Coronary artery (tissue), 2 donors: ENCODE measurements around the gene WDR4.

Experiments used
- DNase-seq: peaks from one replicate; pipeline ENCODE4 v3.0.0-alpha.2; 2017; ENCODE audit warnings: low spot score
- H3K27ac ChIP-seq, 2 donors: fragments of 200-600 bp; sonication (generic); one replicate each; pipeline ENCODE4 v1.5.1; 2016 to 2019
- H3K4me3 ChIP-seq: fragments of 200-600 bp; sonication (generic); 2 replicates; pipeline ENCODE4 v1.5.1; 2016; ENCODE audit warnings: mild to moderate bottlenecking, moderate library complexity
- TF ChIP-seq, protein P1 (sequence below): fragments of 200-600 bp; sonication (generic); IDR thresholded peaks from one replicate; pipeline ENCODE4 v1.5.1; 2019; ENCODE audit warnings: antibody characterized with exemption

Gene WDR4

DNA sequence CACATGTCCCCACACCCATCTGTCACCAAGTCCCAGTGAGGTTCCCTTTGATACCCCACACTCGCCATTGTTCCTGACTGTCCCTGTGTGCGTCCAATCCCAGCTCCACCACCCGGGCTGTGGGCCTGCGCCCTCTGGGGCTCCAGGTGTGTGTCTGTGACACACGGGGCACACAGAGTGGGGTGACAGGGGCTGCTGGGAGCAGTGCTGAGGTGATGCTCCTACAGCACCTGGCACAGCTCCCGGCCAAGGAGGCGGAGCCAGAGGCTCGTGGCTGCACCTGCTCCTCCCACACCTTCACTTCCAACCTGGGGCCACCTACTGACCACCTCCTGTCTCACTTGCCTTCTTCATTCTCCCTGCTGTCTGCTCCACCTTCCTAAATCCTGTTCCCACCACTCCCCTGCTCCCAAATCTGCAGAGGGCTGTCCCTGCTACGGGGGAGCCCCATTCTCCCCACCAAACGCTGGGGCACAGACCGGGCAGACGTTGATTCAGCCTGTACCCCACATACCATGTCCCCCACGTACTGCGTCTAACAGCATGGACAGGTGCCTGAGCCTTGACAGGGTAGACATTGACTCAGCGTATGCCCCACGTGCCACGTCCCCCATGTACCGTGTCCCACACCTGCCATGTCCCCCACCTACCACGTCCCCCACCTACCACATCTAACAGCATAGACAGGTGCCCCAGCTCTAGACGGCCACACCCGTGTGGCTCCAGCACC lies 16.4 kb downstream of the WDR4 start:
- Histone ChIP-seq H3K27ac (no peak overlapping the region), H3K4me3 (no peak overlapping the region)
- TF ChIP-seq, protein P1, sequence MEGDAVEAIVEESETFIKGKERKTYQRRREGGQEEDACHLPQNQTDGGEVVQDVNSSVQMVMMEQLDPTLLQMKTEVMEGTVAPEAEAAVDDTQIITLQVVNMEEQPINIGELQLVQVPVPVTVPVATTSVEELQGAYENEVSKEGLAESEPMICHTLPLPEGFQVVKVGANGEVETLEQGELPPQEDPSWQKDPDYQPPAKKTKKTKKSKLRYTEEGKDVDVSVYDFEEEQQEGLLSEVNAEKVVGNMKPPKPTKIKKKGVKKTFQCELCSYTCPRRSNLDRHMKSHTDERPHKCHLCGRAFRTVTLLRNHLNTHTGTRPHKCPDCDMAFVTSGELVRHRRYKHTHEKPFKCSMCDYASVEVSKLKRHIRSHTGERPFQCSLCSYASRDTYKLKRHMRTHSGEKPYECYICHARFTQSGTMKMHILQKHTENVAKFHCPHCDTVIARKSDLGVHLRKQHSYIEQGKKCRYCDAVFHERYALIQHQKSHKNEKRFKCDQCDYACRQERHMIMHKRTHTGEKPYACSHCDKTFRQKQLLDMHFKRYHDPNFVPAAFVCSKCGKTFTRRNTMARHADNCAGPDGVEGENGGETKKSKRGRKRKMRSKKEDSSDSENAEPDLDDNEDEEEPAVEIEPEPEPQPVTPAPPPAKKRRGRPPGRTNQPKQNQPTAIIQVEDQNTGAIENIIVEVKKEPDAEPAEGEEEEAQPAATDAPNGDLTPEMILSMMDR, result no peak
- no peak for DNase-seq

DNA sequence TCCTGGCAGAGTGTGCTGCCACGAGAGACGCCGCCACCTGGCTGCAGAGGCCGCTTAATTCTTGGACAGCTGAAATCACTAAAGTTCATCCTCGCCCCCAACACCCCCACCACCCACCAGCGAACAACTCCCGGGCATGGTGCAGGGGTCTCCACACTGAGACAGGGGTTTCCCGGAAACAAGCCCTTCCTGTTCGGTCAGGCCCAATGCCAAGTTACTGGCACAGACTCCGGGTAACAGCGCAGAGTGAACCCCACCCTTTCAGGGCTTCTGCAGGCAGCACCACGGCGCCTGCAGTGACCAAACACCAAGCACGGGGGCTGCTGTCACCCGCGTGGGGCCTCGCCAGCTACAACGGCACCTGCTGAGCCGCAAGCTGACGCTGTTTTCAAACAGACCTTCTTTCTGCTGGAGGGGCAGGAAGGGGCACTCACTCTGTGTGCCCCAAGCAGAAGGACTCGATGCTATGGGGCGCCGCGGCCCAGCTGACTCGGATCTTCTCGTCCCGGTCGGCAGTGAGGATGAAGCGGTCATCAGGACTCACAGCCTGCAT lies 17.4 kb downstream of the WDR4 start:
- TF ChIP-seq, protein P1, result no peak
- no peak overlapping the region for H3K4me3 ChIP-seq
- DNase-seq, result no peak
- H3K27ac ChIP-seq, result no peak overlapping the region

DNA sequence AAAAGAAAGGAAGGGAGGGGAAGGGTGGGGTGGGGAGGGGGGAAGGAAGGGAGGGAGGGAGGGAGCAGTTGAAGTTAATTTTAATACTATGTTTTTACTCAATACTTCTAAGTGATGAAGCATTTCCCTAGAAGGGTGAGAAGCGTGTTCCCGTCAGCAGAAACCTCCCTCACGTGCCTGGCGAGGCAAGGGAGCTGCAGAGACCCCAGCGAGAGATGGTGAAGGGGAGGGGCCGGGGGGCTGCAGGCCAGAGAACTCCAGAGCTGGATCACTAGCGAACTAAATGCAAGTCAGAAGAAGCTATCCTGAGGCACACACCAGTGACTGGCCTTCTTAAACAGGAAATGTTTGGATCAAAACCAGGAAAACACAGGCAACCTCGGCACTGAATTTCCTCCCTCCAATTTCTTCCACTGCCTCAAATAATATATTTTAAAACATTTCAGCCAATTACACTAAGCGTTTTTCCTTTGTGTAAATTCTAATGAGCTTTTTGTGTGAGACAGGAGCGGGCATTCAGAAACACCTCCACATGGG lies 18.0 kb downstream of the WDR4 start:
- H3K27ac ChIP-seq, result no peak overlapping the region
- DNase-seq, result no peak
- TF ChIP-seq, protein P1, result no peak
- H3K4me3 ChIP-seq, result no peak overlapping the region

DNA sequence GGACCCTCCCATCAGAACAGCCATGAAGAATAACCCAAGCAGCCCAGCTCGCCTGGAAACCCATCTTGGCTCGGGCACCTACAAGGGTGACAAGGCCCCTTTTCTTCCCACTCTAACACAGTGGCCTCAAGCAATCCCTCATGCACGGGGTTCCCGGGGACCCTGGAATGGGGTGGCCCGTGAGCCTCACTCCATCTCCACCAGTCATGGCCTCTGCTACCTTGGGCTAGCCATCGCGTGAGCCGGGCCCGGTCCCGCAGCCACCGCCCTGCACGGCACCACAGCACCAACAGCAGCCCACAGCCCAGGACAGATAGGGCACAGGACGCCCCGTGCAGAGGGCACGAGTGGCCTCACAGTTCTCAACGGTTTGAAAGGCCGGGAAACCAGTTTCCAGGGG lies 19.0 kb downstream of the WDR4 start:
- no peak overlapping the region for H3K4me3 ChIP-seq
- DNase-seq, result no peak
- TF ChIP-seq, protein P1, result no peak
- no peak overlapping the region for H3K27ac ChIP-seq

DNA sequence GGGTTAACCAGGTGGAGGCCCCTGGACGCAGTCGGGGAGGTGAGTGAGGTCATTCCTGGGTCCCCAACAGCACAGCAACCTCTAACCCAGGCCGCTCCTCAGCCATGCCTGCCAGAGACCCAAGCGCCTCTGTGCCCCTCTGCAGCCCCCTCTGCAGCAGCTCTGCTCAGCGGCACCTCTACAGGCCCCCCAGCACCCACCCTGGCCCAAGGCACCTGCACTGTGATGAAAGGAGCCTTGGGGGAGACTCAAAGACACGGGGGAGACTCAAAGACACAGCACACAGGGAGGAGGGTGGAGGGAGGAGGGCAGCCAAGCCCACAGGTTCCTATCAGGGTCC lies 19.5 kb downstream of the WDR4 start:
- no peak for DNase-seq
- TF ChIP-seq, protein P1, result no peak
- Histone ChIP-seq H3K27ac (no peak overlapping the region), H3K4me3 (no peak overlapping the region)

DNA sequence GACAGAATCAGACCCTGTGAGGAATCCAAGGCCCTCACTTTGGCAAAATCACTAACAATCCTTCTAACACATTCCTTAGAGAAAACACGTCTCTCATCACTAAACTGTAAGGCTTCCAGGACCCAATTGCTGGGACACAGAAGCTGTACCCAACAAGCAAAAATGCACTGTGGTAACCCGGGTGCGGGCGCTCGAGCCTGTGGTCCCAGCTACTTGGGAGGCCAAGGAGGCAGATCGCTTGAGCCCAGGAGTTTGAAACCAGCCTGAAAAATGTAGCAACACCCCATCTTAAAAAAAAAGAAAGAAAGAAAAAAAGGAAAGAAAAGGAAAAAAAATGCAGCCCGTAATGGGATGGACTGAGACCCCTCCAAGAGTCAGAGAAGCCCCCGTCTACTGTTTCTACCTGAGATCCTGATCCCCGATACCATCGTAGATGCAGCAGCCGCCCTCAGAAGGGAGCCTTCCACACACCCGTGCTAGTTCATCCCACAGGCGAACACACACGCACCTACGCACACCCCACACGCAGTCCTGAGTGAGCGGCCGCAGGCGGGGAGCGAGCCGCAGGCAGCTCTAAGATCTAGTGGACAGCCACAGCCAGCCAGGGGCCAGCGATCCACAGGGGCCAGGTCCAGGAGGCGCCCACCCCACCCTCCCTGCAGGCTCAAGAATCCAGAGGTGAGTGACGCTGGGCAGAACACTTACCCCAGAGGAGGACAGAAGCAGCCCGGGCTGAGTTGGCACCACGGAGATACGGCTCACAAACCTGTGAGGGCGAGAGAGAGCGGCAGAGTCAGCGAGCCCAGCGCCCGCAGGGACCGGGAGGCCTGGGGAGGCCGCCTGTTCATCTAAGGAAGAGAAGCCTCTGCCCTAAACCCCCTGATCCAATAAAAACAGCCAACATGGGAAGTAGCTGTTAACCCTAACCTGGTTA lies 20.1 kb downstream of the WDR4 start:
- TF ChIP-seq, protein P1, result no peak
- Histone ChIP-seq H3K27ac (no peak overlapping the region), H3K4me3 (no peak overlapping the region)
- no peak for DNase-seq
